HEK293 (cell line): ENCODE results near the gene PC.
A peak's percentile ranks its signal among the peaks of the same experiment; 100 is the strongest.

Source experiments
- CTCF ChIA-PET: fragments of 350-600 bp; formaldehyde crosslinking; extraction: SDS; loops from one replicate; lab custom pipeline; 2021; ENCODE audit warnings: antibody characterized with exemption; lab: Yijun Ruan, JAX
- POLR2A ChIA-PET: fragments of 300-600 bp; formaldehyde crosslinking; extraction: SDS; loops from one replicate; lab custom pipeline; 2020; ENCODE audit warnings: antibody characterized with exemption, inconsistent platforms; lab: Yijun Ruan, JAX
- H3K27ac ChIP-seq: fragments of 200-500 bp; sonication (Bioruptor generic); 2 replicates; pipeline ENCODE4 v1.5.1; 2014; ENCODE audit warnings: low read depth, low read length, control low read depth, inconsistent platforms; ENCODE audit errors: extremely low read depth
- H3K36me3 ChIP-seq, 2 experiments: fragments of 200-500 bp in 1 of 2; sonication (Bioruptor generic) in 1 of 2; 1 replicate in 1 of 2; 2 replicates in 1 of 2; pipeline ENCODE4 v1.5.1; 2014 to 2017; ENCODE audit warnings: inconsistent platforms in 2 of 2, low read length in 2 of 2; ENCODE audit not compliant: control insufficient read depth in 2 of 2, insufficient read depth in 1 of 2
- H3K4me1 ChIP-seq: fragments of 200-500 bp; sonication (Bioruptor generic); 2 replicates; pipeline ENCODE4 v1.5.1; 2014; ENCODE audit warnings: mild to moderate bottlenecking, low read length, inconsistent platforms; ENCODE audit not compliant: control insufficient read depth, insufficient read depth
- H3K4me3 ChIP-seq: 2 replicates; pipeline ENCODE4 v1.5.1; 2011; ENCODE audit warnings: low read depth, mild to moderate bottlenecking, control low read depth, low read length, moderate library complexity
- H3K9me3 ChIP-seq: fragments of 200-500 bp; sonication (Bioruptor generic); 2 replicates; pipeline ENCODE4 v1.5.1; 2014; ENCODE audit warnings: low read depth, low read length, inconsistent platforms; ENCODE audit not compliant: control insufficient read depth, insufficient read depth
- GLI2 ChIP-seq: fragments of 450-650 bp; formaldehyde crosslinking; IDR thresholded peaks from 2 replicates; pipeline ENCODE4; 2017; ENCODE audit warnings: missing biosample characterization, missing genetic modification characterization, low read depth, borderline replicate concordance
- GLIS1 ChIP-seq: fragments of 450-650 bp; formaldehyde crosslinking; IDR thresholded peaks from 2 replicates; pipeline ENCODE4 v1.5.1; 2016; ENCODE audit warnings: missing biosample characterization, missing genetic modification characterization
- IKZF3 ChIP-seq: fragments of 450-650 bp; IDR thresholded peaks from 2 replicates; pipeline ENCODE4 v1.5.0; 2018; ENCODE audit warnings: missing biosample characterization, mild to moderate bottlenecking, missing genetic modification characterization, moderate library complexity
- MYNN ChIP-seq: fragments of 450-650 bp; formaldehyde crosslinking; IDR thresholded peaks from 2 replicates; pipeline ENCODE4 v1.5.1; 2016; ENCODE audit warnings: missing biosample characterization, missing genetic modification characterization, borderline replicate concordance
- SCRT2 ChIP-seq: fragments of 450-650 bp; formaldehyde crosslinking; IDR thresholded peaks from 2 replicates; pipeline ENCODE4 v1.5.1; 2016; ENCODE audit warnings: missing biosample characterization, missing genetic modification characterization
- ZBTB49 ChIP-seq: fragments of 450-650 bp; formaldehyde crosslinking; IDR thresholded peaks from 2 replicates; pipeline ENCODE4 v1.5.1; 2016; ENCODE audit warnings: missing biosample characterization, missing genetic modification characterization, low read depth
- ZIC2 ChIP-seq: fragments of 450-650 bp; formaldehyde crosslinking; IDR thresholded peaks from 2 replicates; pipeline ENCODE4 v1.5.1; 2016; ENCODE audit warnings: missing biosample characterization, missing genetic modification characterization
- ZNF140 ChIP-seq: fragments of 450-650 bp; formaldehyde crosslinking; IDR thresholded peaks from 2 replicates; pipeline ENCODE4 v1.5.1; 2016; ENCODE audit warnings: missing biosample characterization, missing genetic modification characterization
- ZNF155 ChIP-seq: fragments of 450-650 bp; formaldehyde crosslinking; IDR thresholded peaks from 2 replicates; pipeline ENCODE4 v1.5.1; 2016; ENCODE audit warnings: missing biosample characterization, missing genetic modification characterization
- ZNF416 ChIP-seq: fragments of 450-650 bp; formaldehyde crosslinking; IDR thresholded peaks from 2 replicates; pipeline ENCODE4 v1.5.1; 2016; ENCODE audit warnings: missing biosample characterization, missing genetic modification characterization
- ZNF514 ChIP-seq: fragments of 450-650 bp; formaldehyde crosslinking; IDR thresholded peaks from 2 replicates; pipeline ENCODE4 v1.5.1; 2016; ENCODE audit warnings: missing biosample characterization, missing genetic modification characterization
- ZNF518A ChIP-seq: fragments of 450-650 bp; formaldehyde crosslinking; conservative IDR thresholded peaks from 2 replicates; pipeline ENCODE4 v1.5.1; 2016; ENCODE audit warnings: low read depth, missing biosample characterization, missing genetic modification characterization
- ZNF561 ChIP-seq: fragments of 450-650 bp; IDR thresholded peaks from 2 replicates; pipeline ENCODE4 v1.5.1; 2018; ENCODE audit warnings: missing biosample characterization, missing genetic modification characterization, borderline replicate concordance
- ZNF692 ChIP-seq: fragments of 450-650 bp; formaldehyde crosslinking; IDR thresholded peaks from 2 replicates; pipeline ENCODE4 v1.5.1; 2016; ENCODE audit warnings: missing biosample characterization, missing genetic modification characterization
- ZNF830 ChIP-seq: fragments of 450-650 bp; IDR thresholded peaks from 2 replicates; pipeline ENCODE4 v1.5.0; 2018; ENCODE audit warnings: missing biosample characterization, missing genetic modification characterization, low read depth, mild to moderate bottlenecking, moderate library complexity

PC gene

DNA sequence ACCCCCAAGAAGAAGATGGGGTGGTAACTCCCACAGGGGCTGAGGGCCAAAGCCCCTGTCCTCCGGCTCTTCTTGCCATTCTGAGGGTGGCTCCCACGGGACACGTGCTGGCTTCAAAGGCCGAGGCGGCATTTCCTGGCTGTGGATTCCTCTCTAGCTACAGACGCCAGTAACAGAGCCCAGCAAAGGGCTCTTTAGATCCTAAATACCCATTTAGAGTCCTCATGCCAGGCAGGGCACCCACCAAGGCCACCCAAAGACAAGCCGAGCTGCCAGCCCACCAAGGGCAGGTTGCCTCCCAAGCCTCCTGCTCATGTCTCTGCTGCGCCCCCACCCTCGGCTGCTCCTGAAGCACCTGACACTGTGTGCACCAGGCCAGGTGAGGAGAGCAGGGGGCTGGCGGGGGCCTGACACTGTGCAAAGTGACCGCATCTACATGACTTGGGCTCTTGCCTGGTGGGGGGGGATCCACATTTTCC, 95.6 kb downstream of the PC start:
- no peak overlapping the region for H3K4me3 ChIP-seq
- TF ChIP-seq ZNF155 (tag by site-specific recombination), result no peak
- TF ChIP-seq ZNF514, result no peak
- no peak for TF ChIP-seq ZNF518A (tag by site-specific recombination)
- TF ChIP-seq ZNF416 (tag by site-specific recombination), result no peak
- TF ChIP-seq MYNN, result no peak
- TF ChIP-seq ZBTB49 (tag by site-specific recombination), result no peak
- no peak for TF ChIP-seq GLI2 (tag by site-specific recombination)
- no peak for TF ChIP-seq ZNF140
- no peak for TF ChIP-seq ZNF830 (tag by site-specific recombination)
- TF ChIP-seq, all 188 proteins: peak for 0
- H3K36me3 ChIP-seq, result peaks cover 0 to 19% of the 10 kb centered on the region in 2 experiments; a peak in 1 of 3 replicates
- H3K27ac ChIP-seq, result no peak overlapping the region
- no peaks in the 10 kb centered on the region for H3K4me1 ChIP-seq
- ChIA-PET CTCF (no interaction called here), POLR2A (no interaction called here)
- H3K9me3 ChIP-seq, result no peaks in the 10 kb centered on the region

DNA sequence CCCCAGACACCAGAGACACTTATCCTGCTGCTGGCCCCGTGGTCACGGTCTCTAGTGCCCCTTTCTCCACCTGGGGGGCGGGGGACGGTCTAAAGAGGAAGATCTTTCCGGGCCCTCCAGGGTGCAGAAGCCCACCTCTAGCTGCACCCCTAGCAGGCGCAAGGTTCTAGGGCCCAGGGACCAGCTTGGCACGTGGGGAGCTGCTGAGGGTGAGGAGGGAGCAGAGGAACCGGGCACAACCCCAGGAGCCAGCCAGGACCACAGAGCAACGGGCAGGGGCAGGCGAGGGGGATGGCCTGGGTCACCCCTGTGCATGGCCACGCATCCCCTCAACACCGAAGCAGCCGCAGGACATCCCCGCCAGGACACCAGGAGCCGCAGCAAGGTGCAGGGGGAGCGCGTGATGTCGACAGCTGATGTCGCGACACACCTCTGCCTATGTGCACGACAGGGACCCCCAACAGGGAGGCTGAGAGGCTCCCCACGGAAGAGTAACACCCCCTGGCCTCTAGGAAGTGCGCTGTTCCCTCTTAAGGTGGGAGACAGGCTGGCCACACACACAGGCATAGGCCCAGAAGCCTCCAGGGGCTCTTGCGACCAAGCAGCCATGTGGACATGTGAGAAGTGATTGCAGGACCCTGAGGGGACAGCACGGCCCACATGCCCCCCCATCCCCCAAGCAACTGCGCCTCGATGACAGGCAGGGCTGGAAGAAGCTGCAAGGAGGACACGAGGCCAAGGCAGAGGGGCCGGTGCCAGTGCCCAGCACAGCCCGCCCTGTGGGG, 96.2 kb downstream of the PC start:
- H3K4me1 ChIP-seq, result no peaks in the 10 kb centered on the region

More for the DNA sequence above, 96.2 kb downstream of the PC start:
- no peaks in the 10 kb centered on the region for H3K9me3 ChIP-seq
- peaks cover 0 to 19% of the 10 kb centered on the region in 2 experiments; a peak in 1 of 3 replicates for H3K36me3 ChIP-seq
- CTCF ChIA-PET, result no interaction called here
- POLR2A ChIA-PET, result no interaction called here
- no peak overlapping the region for H3K4me3 ChIP-seq
- TF ChIP-seq ZNF561, result no peak
- TF ChIP-seq IKZF3, result no peak
- TF ChIP-seq SCRT2 (tag by site-specific recombination), result no peak
- peak; percentile 41; the same call in 1 of the 2 replicates for TF ChIP-seq GLIS1 (tag by site-specific recombination)
- 0 out of 2 replicates have a peak, but pooled peaks have one; percentile 17 for TF ChIP-seq ZIC2
- no peak for TF ChIP-seq ZNF692 (tag by site-specific recombination)
- TF ChIP-seq, all 188 proteins: peak for 2
- H3K27ac ChIP-seq, result no peak overlapping the region
